Measurements from ENCODE around the gene SLF1.

The SLF1 gene

DNA sequence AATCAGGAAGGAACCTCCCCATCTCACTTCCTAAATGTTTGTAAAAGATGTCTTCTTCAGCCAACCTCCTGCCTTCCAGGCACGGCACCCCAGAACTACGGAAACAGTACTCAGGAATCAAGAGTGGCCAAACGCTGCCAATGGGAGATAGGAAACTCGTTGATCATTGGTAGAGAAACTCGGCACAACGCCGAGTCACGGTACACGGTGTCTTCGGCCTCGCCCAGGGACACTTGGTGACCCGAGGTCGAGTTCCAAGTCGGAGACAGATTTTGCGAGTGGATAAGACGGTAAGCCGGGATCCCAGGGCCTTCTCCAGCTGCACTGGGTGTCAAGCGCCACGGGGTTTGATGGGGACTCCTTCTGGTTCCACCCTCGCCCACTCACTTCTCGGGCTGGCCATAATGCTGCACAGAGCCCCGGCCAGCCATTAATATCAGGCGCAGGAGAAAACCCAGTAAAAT, 408 bp upstream of the SLF1 start:
- Histone ChIP-seq H3K4me3 (peak overlapping the region; percentile 82), H3K27me3 (no peaks in the 10 kb centered on the region), H3K9me3 (no peaks in the 10 kb centered on the region), H3K4me2 (peak overlapping the region; percentile 83), H3K9ac (peak overlapping the region; percentile 81), H3K4me1 (peaks cover 46% of the 10 kb centered on the region), H3K36me3 (no peaks in the 10 kb centered on the region), H4K20me1 (peaks cover 10% of the 10 kb centered on the region; the same call in 1 of the 2 replicates), H3K27ac (peak overlapping the region; percentile 57; the same call in 1 of the 2 replicates)
- TF ChIP-seq Cebpa-rat (IDR thresholded peaks at IDR 0.05): no peak

GRCh38 chr5:94620256-94620655, 1.8 kb downstream of the SLF1 start:
- H3K4me2 ChIP-seq: peak overlapping the region; percentile 83
- no peak overlapping the region for H3K9ac ChIP-seq
- peaks cover 58% of the 10 kb centered on the region for H3K4me1 ChIP-seq
- no peaks in the 10 kb centered on the region for H3K27me3 ChIP-seq
- H3K27ac ChIP-seq: no peak overlapping the region
- peaks cover 10% of the 10 kb centered on the region; the same call in 1 of the 2 replicates for H4K20me1 ChIP-seq
- 0 out of 2 replicates have a peak overlapping the region, but pooled peaks have one; percentile 82 for H3K4me3 ChIP-seq
- TF ChIP-seq Cebpa-rat (IDR thresholded peaks at IDR 0.05): no peak
- no peaks in the 10 kb centered on the region for H3K36me3 ChIP-seq
- H3K9me3 ChIP-seq: no peaks in the 10 kb centered on the region

DNA sequence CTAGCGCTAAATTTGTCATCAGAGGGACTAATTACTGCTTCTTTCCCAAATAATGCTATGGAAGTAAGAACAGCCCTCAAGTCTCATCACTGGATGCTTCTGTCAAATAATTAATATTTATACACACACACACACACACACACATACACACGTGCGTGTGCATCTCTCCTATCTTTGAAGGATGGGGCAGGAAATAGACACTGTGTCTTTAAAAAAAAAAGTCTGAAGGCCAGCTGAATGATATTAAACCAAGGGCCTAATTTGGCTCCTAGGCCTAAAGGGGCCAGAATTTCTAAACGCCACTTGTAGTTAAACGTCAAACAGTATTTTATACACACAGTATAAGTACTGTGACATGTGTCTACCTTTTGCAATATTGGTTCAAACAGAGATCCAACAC, 3.3 kb downstream of the SLF1 start:
- H3K36me3 ChIP-seq: no peaks in the 10 kb centered on the region
- H3K9ac ChIP-seq: no peak overlapping the region
- H3K27ac ChIP-seq: no peak overlapping the region
- peaks cover 56% of the 10 kb centered on the region for H3K4me1 ChIP-seq
- H3K4me2 ChIP-seq: 0 out of 2 replicates have a peak overlapping the region, but pooled peaks have one; percentile 8
- no peaks in the 10 kb centered on the region for H3K27me3 ChIP-seq
- H4K20me1 ChIP-seq: peaks cover 10% of the 10 kb centered on the region; the same call in 1 of the 2 replicates
- H3K4me3 ChIP-seq: no peak overlapping the region
- H3K9me3 ChIP-seq: 0 out of 2 replicates have a peak, but pooled peaks cover 2% of the 10 kb centered on the region
- no peak for TF ChIP-seq Cebpa-rat (IDR thresholded peaks at IDR 0.05)

- H3K9ac ChIP-seq: no peak overlapping the region
- peaks cover 45% of the 10 kb centered on the region for H3K4me1 ChIP-seq
- H3K9me3 ChIP-seq: 0 out of 2 replicates have a peak, but pooled peaks cover 6% of the 10 kb centered on the region
- H3K27me3 ChIP-seq: no peaks in the 10 kb centered on the region
- H3K27ac ChIP-seq: no peak overlapping the region
- H4K20me1 ChIP-seq: peaks cover 10% of the 10 kb centered on the region; the same call in 1 of the 2 replicates
- no peak overlapping the region for H3K4me3 ChIP-seq
- peak overlapping the region; percentile 28; the same call in 1 of the 2 replicates for H3K4me2 ChIP-seq
- TF ChIP-seq Cebpa-rat (IDR thresholded peaks at IDR 0.05): no peak
- peaks cover 4% of the 10 kb centered on the region; the same call in 1 of the 2 replicates for H3K36me3 ChIP-seq
Measured at GRCh38 chr5:94623011-94623410, 4.5 kb downstream of the SLF1 start.

GRCh38 chr5:94623877-94624276, 5.4 kb downstream of the SLF1 start:
- H3K4me2 ChIP-seq: peak overlapping the region; percentile 28; the same call in 1 of the 2 replicates
- 0 out of 2 replicates have a peak, but pooled peaks cover 6% of the 10 kb centered on the region for H3K9me3 ChIP-seq
- TF ChIP-seq Cebpa-rat (IDR thresholded peaks at IDR 0.05): no peak
- peaks cover 8% of the 10 kb centered on the region; the same call in 1 of the 2 replicates for H3K36me3 ChIP-seq
- no peaks in the 10 kb centered on the region for H3K27me3 ChIP-seq
- H3K4me3 ChIP-seq: no peak overlapping the region
- H3K27ac ChIP-seq: no peak overlapping the region
- no peak overlapping the region for H3K9ac ChIP-seq
- peaks cover 45% of the 10 kb centered on the region for H3K4me1 ChIP-seq
- peaks cover 10% of the 10 kb centered on the region; the same call in 1 of the 2 replicates for H4K20me1 ChIP-seq

- no peak for TF ChIP-seq Cebpa-rat (IDR thresholded peaks at IDR 0.05)
- Histone ChIP-seq H3K4me2 (no peak overlapping the region), H3K27me3 (no peaks in the 10 kb centered on the region), H3K9me3 (peaks cover 17% of the 10 kb centered on the region), H3K27ac (no peak overlapping the region), H3K4me3 (no peak overlapping the region), H3K9ac (no peak overlapping the region), H4K20me1 (no peaks in the 10 kb centered on the region), H3K36me3 (peaks cover 27% of the 10 kb centered on the region), H3K4me1 (peaks cover 31% of the 10 kb centered on the region)
Measured at GRCh38 chr5:94627191-94627590, 8.7 kb downstream of the SLF1 start.

DNA sequence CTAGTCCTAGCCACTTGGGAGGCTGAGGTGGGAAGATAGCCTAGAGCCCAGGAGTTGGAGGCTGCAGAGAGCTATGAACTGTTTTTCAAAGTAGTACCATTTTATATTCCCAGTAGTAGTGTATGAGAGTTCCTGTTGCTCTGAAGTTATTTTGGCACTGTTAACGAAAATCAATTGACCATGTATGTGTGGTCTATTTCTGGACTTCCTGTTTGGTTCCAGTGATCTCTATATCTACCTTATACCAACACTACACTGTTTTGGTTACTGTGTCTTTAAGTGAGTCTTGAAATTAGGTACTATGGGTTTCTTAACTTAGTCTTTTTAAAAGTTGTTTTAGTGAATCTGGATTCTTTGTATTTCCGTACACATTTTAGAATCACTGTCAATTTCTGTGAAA, 13.6 kb downstream of the SLF1 start:
- Histone ChIP-seq H4K20me1 (no peaks in the 10 kb centered on the region), H3K9me3 (peaks cover 54% of the 10 kb centered on the region), H3K36me3 (peaks cover 67% of the 10 kb centered on the region), H3K9ac (no peak overlapping the region), H3K27ac (0 out of 2 replicates have a peak overlapping the region, but pooled peaks have one; percentile 10), H3K4me3 (peak overlapping the region; percentile 37; the same call in 1 of the 2 replicates), H3K27me3 (no peaks in the 10 kb centered on the region), H3K4me2 (peak overlapping the region; percentile 54), H3K4me1 (peaks cover 19% of the 10 kb centered on the region)
- no peak for TF ChIP-seq Cebpa-rat (IDR thresholded peaks at IDR 0.05)

GRCh38 chr5:94640176-94640575, 21.7 kb downstream of the SLF1 start:
- Histone ChIP-seq H3K9ac (no peak overlapping the region), H3K36me3 (peaks cover 84% of the 10 kb centered on the region), H3K9me3 (peaks cover 65% of the 10 kb centered on the region), H3K27me3 (no peaks in the 10 kb centered on the region), H3K27ac (no peak overlapping the region), H3K4me3 (no peak overlapping the region), H3K4me1 (no peaks in the 10 kb centered on the region), H3K4me2 (no peak overlapping the region), H4K20me1 (no peaks in the 10 kb centered on the region)
- no peak for TF ChIP-seq Cebpa-rat (IDR thresholded peaks at IDR 0.05)

GRCh38 chr5:94645053-94645452, 26.6 kb downstream of the SLF1 start:
- H3K4me1 ChIP-seq: no peaks in the 10 kb centered on the region
- H4K20me1 ChIP-seq: no peaks in the 10 kb centered on the region
- no peak overlapping the region for H3K9ac ChIP-seq
- H3K4me3 ChIP-seq: no peak overlapping the region
- no peak overlapping the region for H3K27ac ChIP-seq
- peaks cover 61% of the 10 kb centered on the region for H3K36me3 ChIP-seq
- H3K27me3 ChIP-seq: no peaks in the 10 kb centered on the region
- peaks cover 16% of the 10 kb centered on the region for H3K9me3 ChIP-seq
- no peak overlapping the region for H3K4me2 ChIP-seq
- TF ChIP-seq Cebpa-rat (IDR thresholded peaks at IDR 0.05): no peak

- Histone ChIP-seq H4K20me1 (no peaks in the 10 kb centered on the region), H3K27ac (no peak overlapping the region), H3K27me3 (no peaks in the 10 kb centered on the region), H3K4me3 (no peak overlapping the region), H3K4me2 (no peak overlapping the region), H3K36me3 (peaks cover 47% of the 10 kb centered on the region), H3K4me1 (no peaks in the 10 kb centered on the region), H3K9ac (no peak overlapping the region), H3K9me3 (peaks cover 3% of the 10 kb centered on the region; the same call in 1 of the 2 replicates)
- TF ChIP-seq Cebpa-rat (IDR thresholded peaks at IDR 0.05): no peak
Measured at GRCh38 chr5:94646758-94647157, 28.3 kb downstream of the SLF1 start.
